SK-N-SH (cell line): ENCODE measurements around the gene ALDH3A1.

Source experiments
- EP300 ChIP-seq, 2 experiments: IDR thresholded peaks; 2 replicates each; pipeline versions ENCODE4 v1.4.0 to v1.6.1; 2012; ENCODE audit warnings: borderline replicate concordance in 1 of 2, low read depth in 1 of 2, low read length in 1 of 2
- NRF1 ChIP-seq: IDR thresholded peaks from 2 replicates; pipeline ENCODE4 v1.6.1; 2012; ENCODE audit warnings: low read depth, mild to moderate bottlenecking, low read length
- PBX3 ChIP-seq: IDR thresholded peaks from 2 replicates; pipeline ENCODE4; 2012
- RAD21 ChIP-seq: IDR thresholded peaks from 2 replicates; pipeline ENCODE4 v1.6.1; 2012; ENCODE audit warnings: mild to moderate bottlenecking, low read length
- RFX5 ChIP-seq: IDR thresholded peaks from 2 replicates; pipeline ENCODE4 v1.6.1; 2012; ENCODE audit warnings: mild to moderate bottlenecking, improper control_type of control experiment, low read length
- TAF1 ChIP-seq: IDR thresholded peaks from 2 replicates; pipeline ENCODE4 v1.6.1; 2012; ENCODE audit warnings: low read depth, mild to moderate bottlenecking, low read length, moderate library complexity, borderline replicate concordance
- YY1 ChIP-seq: IDR thresholded peaks from 2 replicates; pipeline ENCODE4 v1.4.0; 2012; ENCODE audit warnings: low read depth, mild to moderate bottlenecking
- TF ChIP-seq, protein P1 (sequence below): fragments of 200-600 bp; sonication (generic); IDR thresholded peaks from 2 replicates; pipeline ENCODE4 v1.6.1; 2017; ENCODE audit warnings: antibody characterized with exemption, mild to moderate bottlenecking, moderate library complexity

- TF ChIP-seq YY1 (no peak), RAD21 (no peak), EP300 (IDR thresholded peaks at IDR 0.05; ENCODE audit: borderline replicate concordance in 1 of 2, low read depth in 1 of 2, low read length in 1 of 2) (no peak), TAF1 (no peak), RFX5 (no peak), NRF1 (no peak), PBX3 (no peak)
- TF ChIP-seq, protein P1, sequence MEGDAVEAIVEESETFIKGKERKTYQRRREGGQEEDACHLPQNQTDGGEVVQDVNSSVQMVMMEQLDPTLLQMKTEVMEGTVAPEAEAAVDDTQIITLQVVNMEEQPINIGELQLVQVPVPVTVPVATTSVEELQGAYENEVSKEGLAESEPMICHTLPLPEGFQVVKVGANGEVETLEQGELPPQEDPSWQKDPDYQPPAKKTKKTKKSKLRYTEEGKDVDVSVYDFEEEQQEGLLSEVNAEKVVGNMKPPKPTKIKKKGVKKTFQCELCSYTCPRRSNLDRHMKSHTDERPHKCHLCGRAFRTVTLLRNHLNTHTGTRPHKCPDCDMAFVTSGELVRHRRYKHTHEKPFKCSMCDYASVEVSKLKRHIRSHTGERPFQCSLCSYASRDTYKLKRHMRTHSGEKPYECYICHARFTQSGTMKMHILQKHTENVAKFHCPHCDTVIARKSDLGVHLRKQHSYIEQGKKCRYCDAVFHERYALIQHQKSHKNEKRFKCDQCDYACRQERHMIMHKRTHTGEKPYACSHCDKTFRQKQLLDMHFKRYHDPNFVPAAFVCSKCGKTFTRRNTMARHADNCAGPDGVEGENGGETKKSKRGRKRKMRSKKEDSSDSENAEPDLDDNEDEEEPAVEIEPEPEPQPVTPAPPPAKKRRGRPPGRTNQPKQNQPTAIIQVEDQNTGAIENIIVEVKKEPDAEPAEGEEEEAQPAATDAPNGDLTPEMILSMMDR, result no peak
Observed at GRCh38 chr17:19717411-19717908, 30.6 kb downstream of the ALDH3A1 start.
